Muscle of leg (tissue), 11 donors: ENCODE measurements around the gene HOXD10. TPM values are rescaled to one million over a fixed set of nuclear protein-coding genes. Genes with fewer than 3 reads are reported as not detected.
A peak's percentile ranks its signal among the peaks of the same experiment; 100 is the strongest.

Source experiments
- DNase-seq: peaks from one replicate; pipeline ENCODE4 v3.0.0; 2013
- H3K27ac ChIP-seq: one replicate; pipeline ENCODE4 v1.5.1; 2013; ENCODE audit warnings: mild to moderate bottlenecking, low read length, control low read depth
- H3K27me3 ChIP-seq: one replicate; pipeline ENCODE4 v1.6.1; 2013; ENCODE audit warnings: low read length; ENCODE audit not compliant: control insufficient read depth, insufficient read depth
- H3K36me3 ChIP-seq: one replicate; pipeline ENCODE4 v1.6.1; 2013; ENCODE audit warnings: low read length; ENCODE audit not compliant: control insufficient read depth, insufficient read depth
- H3K4me1 ChIP-seq: one replicate; pipeline ENCODE4 v1.6.1; 2013; ENCODE audit warnings: low read length; ENCODE audit not compliant: control insufficient read depth, insufficient read depth
- H3K4me3 ChIP-seq: one replicate; pipeline ENCODE4 v1.5.1; 2013; ENCODE audit warnings: low read length, control low read depth
- H3K9me3 ChIP-seq: replicated peaks from 2 replicates; pipeline ENCODE4 v1.6.1; 2013; ENCODE audit warnings: low read depth, low read length; ENCODE audit not compliant: control insufficient read depth
- WGBS: methylation state at CpG from one replicate; pipeline ENCODE4 v1.1.5; 2013; ENCODE audit warnings: missing lambda C conversion rate; ENCODE audit not compliant: insufficient coverage; 5-methylcytosine and 5-hydroxymethylcytosine counted together
- polyA plus RNA-seq, 8 donors: library from polyadenylated mRNA; unstranded; fragments of 120-200 nt; gene quantifications; one replicate each; pipeline versions ENCODE4 v1.2.1 to v1.2.3, GENCODE V29; 2013; ENCODE audit warnings: inconsistent platforms in 1 of 8, low replicate concordance in 1 of 8; ENCODE audit not compliant: insufficient read length in 8 of 8, insufficient read depth in 1 of 8
- total RNA-seq: library from RNA; stranded (reverse); fragments of 120-200 nt; gene quantifications from one replicate; pipeline ENCODE4 v1.2.4, GENCODE V29; 2013

HOXD10 gene
- total and polyA plus RNA-seq, 9 donors = 0.05 to 4.6 (median 0.21) TPM; not detected in 2

- DNase-seq = no peak
- whole genome bisulfite sequencing = 24% methylated on average over 7 of the region's 11 CpGs
- Histone ChIP-seq H3K9me3 (no peaks in the 10 kb centered on the region), H3K27ac (no peak overlapping the region), H3K36me3 (no peaks in the 10 kb centered on the region), H3K4me1 (peaks cover 27% of the 10 kb centered on the region), H3K4me3 (no peak overlapping the region), H3K27me3 (peaks cover 94% of the 10 kb centered on the region)
Measured at GRCh38 chr2:176117823-176118371, 1.3 kb downstream of the HOXD10 start.

GRCh38 chr2:176118601-176119339 is 2.2 kb downstream of the HOXD10 start:
- peaks cover 27% of the 10 kb centered on the region for H3K4me1 ChIP-seq
- H3K27ac ChIP-seq = no peak overlapping the region
- WGBS = 13% methylated on average over 16 of the region's 24 CpGs
- H3K36me3 ChIP-seq = no peaks in the 10 kb centered on the region
- no peaks in the 10 kb centered on the region for H3K9me3 ChIP-seq
- DNase-seq = no peak
- H3K27me3 ChIP-seq = peaks cover 94% of the 10 kb centered on the region
- no peak overlapping the region for H3K4me3 ChIP-seq

- 50% methylated on average over 4 of the region's 13 CpGs for WGBS
- Histone ChIP-seq H3K27ac (no peak overlapping the region), H3K36me3 (no peaks in the 10 kb centered on the region), H3K27me3 (peaks cover 97% of the 10 kb centered on the region), H3K4me1 (peaks cover 27% of the 10 kb centered on the region), H3K9me3 (no peaks in the 10 kb centered on the region), H3K4me3 (no peak overlapping the region)
- no peak for DNase-seq
Measured at GRCh38 chr2:176120364-176121189, 4.0 kb downstream of the HOXD10 start.

GRCh38 chr2:176121190-176122051 is 4.8 kb downstream of the HOXD10 start:
- no peak overlapping the region for H3K4me3 ChIP-seq
- no peak overlapping the region for H3K27ac ChIP-seq

GRCh38 chr2:176122052-176122682 is 5.6 kb downstream of the HOXD10 start:
- peak; percentile 92 for DNase-seq
- Histone ChIP-seq H3K27ac (no peak overlapping the region), H3K4me1 (peaks cover 17% of the 10 kb centered on the region), H3K9me3 (no peaks in the 10 kb centered on the region), H3K4me3 (peak overlapping the region; percentile 57), H3K36me3 (no peaks in the 10 kb centered on the region), H3K27me3 (peaks cover 95% of the 10 kb centered on the region)
- 1% methylated on average over 40 of the region's 47 CpGs for WGBS

More at GRCh38 chr2:176121190-176122051, 4.8 kb downstream of the HOXD10 start:
- no peak for DNase-seq
- Histone ChIP-seq H3K9me3 (no peaks in the 10 kb centered on the region), H3K4me1 (peaks cover 21% of the 10 kb centered on the region), H3K36me3 (no peaks in the 10 kb centered on the region), H3K27me3 (peaks cover 96% of the 10 kb centered on the region)
- 15% methylated on average over 22 of the region's 53 CpGs for WGBS

GRCh38 chr2:176122683-176123410 is 6.3 kb downstream of the HOXD10 start, which contains the start of gene HOXD9:
HOXD9 (plus strand) TSS chr2:176122719; CDS start chr2:176122769, 50 bp downstream.
- no peak within 1 kb of the TSS for H3K27ac ChIP-seq
- no peaks in the 10 kb centered on the region for H3K9me3 ChIP-seq
- peaks cover 89% of the 10 kb centered on the region for H3K27me3 ChIP-seq
- H3K36me3 ChIP-seq = no peaks in the 10 kb centered on the region
- no peak for DNase-seq
- WGBS = under 1% methylated on average over 52 of the region's 84 CpGs
- H3K4me1 ChIP-seq = peaks cover 10% of the 10 kb centered on the region
- peak within 1 kb of the TSS; percentile 57 for H3K4me3 ChIP-seq

GRCh38 chr2:176123411-176124109 is 7.0 kb downstream of the HOXD10 start:
- H3K36me3 ChIP-seq = no peaks in the 10 kb centered on the region
- peaks cover 89% of the 10 kb centered on the region for H3K27me3 ChIP-seq
- DNase-seq = no peak
- peaks cover 14% of the 10 kb centered on the region for H3K4me1 ChIP-seq
- no peaks in the 10 kb centered on the region for H3K9me3 ChIP-seq
- peak overlapping the region; percentile 57 for H3K4me3 ChIP-seq
- H3K27ac ChIP-seq = no peak overlapping the region
- WGBS = 6% methylated on average over 27 of the region's 40 CpGs

- H3K4me1 ChIP-seq = peaks cover 17% of the 10 kb centered on the region
- peak overlapping the region; percentile 57 for H3K4me3 ChIP-seq
- no peaks in the 10 kb centered on the region for H3K36me3 ChIP-seq
- no peak for DNase-seq
- WGBS = 50% methylated on average over 24 of the region's 34 CpGs
- no peak overlapping the region for H3K27ac ChIP-seq
- peaks cover 90% of the 10 kb centered on the region for H3K27me3 ChIP-seq
- no peaks in the 10 kb centered on the region for H3K9me3 ChIP-seq
Measured at GRCh38 chr2:176124110-176124946, 7.8 kb downstream of the HOXD10 start.
